ENCODE measurements around the gene NAALADL2.

The NAALADL2 gene

GRCh38 chr3:175310046-175310445 is 450.9 kb downstream of the NAALADL2 start:
- no peaks in the 10 kb centered on the region for H3K36me3 ChIP-seq (replicated peaks; ENCODE audit: low read depth, low read length)
- no peak overlapping the region for H2AFZ ChIP-seq (ENCODE audit: low read depth, low read length)

DNA sequence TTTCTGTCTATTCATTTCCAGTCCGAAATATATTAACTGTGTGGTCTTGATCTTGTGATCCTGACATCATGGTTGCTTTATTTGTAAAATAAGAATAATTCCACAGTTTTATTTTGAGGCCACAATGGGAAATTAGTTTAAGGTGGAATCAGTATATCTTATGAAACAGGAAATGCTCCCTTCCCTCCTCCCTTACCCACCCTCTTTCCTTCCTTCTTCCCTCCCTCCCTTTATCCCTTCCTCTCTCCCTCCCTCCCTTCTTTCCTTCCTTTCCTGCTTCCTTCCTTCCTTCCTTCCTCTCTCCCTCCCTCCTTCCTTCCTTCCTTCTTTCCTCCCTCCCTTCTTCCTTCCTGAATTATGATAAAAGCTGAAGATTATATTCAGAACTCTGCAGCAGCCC is 452.3 kb downstream of the NAALADL2 start:
- H3K27ac ChIP-seq (ENCODE audit: low read length), result no peak overlapping the region
- H3K4me1 ChIP-seq (ENCODE audit: low read length), result peaks cover 8% of the 10 kb centered on the region
- no peak overlapping the region for H3K9ac ChIP-seq (ENCODE audit: low read length)
- no peaks in the 10 kb centered on the region for H3K79me2 ChIP-seq (ENCODE audit: low read length)
- H3K27me3 ChIP-seq (ENCODE audit: low read depth, low read length), result no peaks in the 10 kb centered on the region
- H3K36me3 ChIP-seq (replicated peaks; ENCODE audit: low read depth, low read length), result no peaks in the 10 kb centered on the region
- no peak for TF ChIP-seq CTCF (IDR thresholded peaks at IDR 0.05; ENCODE audit: low read depth, low read length)
- no peak for TF ChIP-seq EZH2phosphoT487 (IDR thresholded peaks at IDR 0.05; ENCODE audit: low read depth)
- H3K4me2 ChIP-seq (ENCODE audit: low read length), result no peak overlapping the region
- H2AFZ ChIP-seq (ENCODE audit: low read depth, low read length), result no peak overlapping the region
- H4K20me1 ChIP-seq (ENCODE audit: insufficient read depth, low read length), result no peaks in the 10 kb centered on the region
- H3K9me3 ChIP-seq (ENCODE audit: insufficient read depth, low read length), result no peaks in the 10 kb centered on the region
- H3K4me3 ChIP-seq (ENCODE audit: low read length), result no peak overlapping the region

More at GRCh38 chr3:175310046-175310445, 450.9 kb downstream of the NAALADL2 start:
- Histone ChIP-seq H3K27me3 (ENCODE audit: low read depth, low read length) (no peaks in the 10 kb centered on the region), H4K20me1 (ENCODE audit: insufficient read depth, low read length) (no peaks in the 10 kb centered on the region), H3K4me3 (ENCODE audit: low read length) (no peak overlapping the region), H3K4me1 (ENCODE audit: low read length) (peaks cover 8% of the 10 kb centered on the region), H3K9ac (ENCODE audit: low read length) (no peak overlapping the region), H3K79me2 (ENCODE audit: low read length) (no peaks in the 10 kb centered on the region), H3K9me3 (ENCODE audit: insufficient read depth, low read length) (no peaks in the 10 kb centered on the region), H3K27ac (ENCODE audit: low read length) (no peak overlapping the region), H3K4me2 (ENCODE audit: low read length) (no peak overlapping the region)
- TF ChIP-seq CTCF (IDR thresholded peaks at IDR 0.05; ENCODE audit: low read depth, low read length) (no peak), EZH2phosphoT487 (IDR thresholded peaks at IDR 0.05; ENCODE audit: low read depth) (no peak)

DNA sequence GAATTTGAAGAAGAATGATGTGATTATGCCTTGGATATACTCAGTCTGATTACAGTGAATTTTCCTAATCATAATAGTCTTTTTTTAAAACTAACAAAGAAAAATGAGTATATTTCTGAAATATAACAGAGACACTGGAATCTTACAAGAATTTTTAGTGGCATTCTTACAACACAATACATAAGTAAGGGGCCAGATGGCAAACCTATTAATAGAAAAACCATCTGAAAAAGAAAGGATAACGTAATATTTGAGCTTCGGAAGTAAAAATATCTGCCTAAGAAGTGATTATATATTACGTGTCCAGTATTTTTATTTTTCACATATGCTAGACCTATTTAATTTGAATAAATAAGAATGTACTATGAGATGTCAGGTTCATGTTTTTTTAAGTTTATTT is 452.8 kb downstream of the NAALADL2 start:
- peaks cover 8% of the 10 kb centered on the region for H3K4me1 ChIP-seq (ENCODE audit: low read length)
- H3K4me2 ChIP-seq (ENCODE audit: low read length), result no peak overlapping the region
- no peaks in the 10 kb centered on the region for H3K79me2 ChIP-seq (ENCODE audit: low read length)
- H3K27me3 ChIP-seq (ENCODE audit: low read depth, low read length), result no peaks in the 10 kb centered on the region
- no peak overlapping the region for H2AFZ ChIP-seq (ENCODE audit: low read depth, low read length)
- no peaks in the 10 kb centered on the region for H4K20me1 ChIP-seq (ENCODE audit: insufficient read depth, low read length)
- H3K9ac ChIP-seq (ENCODE audit: low read length), result no peak overlapping the region
- TF ChIP-seq EZH2phosphoT487 (IDR thresholded peaks at IDR 0.05; ENCODE audit: low read depth) (no peak), CTCF (IDR thresholded peaks at IDR 0.05; ENCODE audit: low read depth, low read length) (no peak)
- H3K27ac ChIP-seq (ENCODE audit: low read length), result no peak overlapping the region
- H3K36me3 ChIP-seq (replicated peaks; ENCODE audit: low read depth, low read length), result no peaks in the 10 kb centered on the region
- no peaks in the 10 kb centered on the region for H3K9me3 ChIP-seq (ENCODE audit: insufficient read depth, low read length)
- H3K4me3 ChIP-seq (ENCODE audit: low read length), result no peak overlapping the region

DNA sequence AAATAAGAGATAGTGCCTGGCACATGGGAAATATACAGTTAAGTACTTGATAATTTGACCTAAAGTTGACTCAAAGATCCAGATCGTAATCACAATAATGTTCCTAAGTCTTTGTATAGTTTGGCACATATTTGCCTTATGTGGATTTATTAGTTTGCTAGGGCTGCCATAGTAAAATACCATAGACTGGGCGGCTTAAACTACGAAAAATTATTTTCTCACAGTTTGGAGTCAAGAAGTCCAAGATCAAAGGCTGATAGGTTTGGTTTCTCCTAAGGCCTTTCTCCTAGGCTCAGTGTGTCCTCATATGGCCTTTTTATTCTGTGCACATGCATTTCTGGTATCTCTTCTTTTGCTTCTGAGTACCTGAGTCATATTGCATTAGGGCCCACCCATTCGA is 453.7 kb downstream of the NAALADL2 start:
- H3K9me3 ChIP-seq (ENCODE audit: insufficient read depth, low read length), result no peaks in the 10 kb centered on the region
- H3K79me2 ChIP-seq (ENCODE audit: low read length), result no peaks in the 10 kb centered on the region
- H4K20me1 ChIP-seq (ENCODE audit: insufficient read depth, low read length), result no peaks in the 10 kb centered on the region
- TF ChIP-seq EZH2phosphoT487 (IDR thresholded peaks at IDR 0.05; ENCODE audit: low read depth), result no peak
- no peak for TF ChIP-seq CTCF (IDR thresholded peaks at IDR 0.05; ENCODE audit: low read depth, low read length)
- H3K4me2 ChIP-seq (ENCODE audit: low read length), result no peak overlapping the region
- H3K4me1 ChIP-seq (ENCODE audit: low read length), result peaks cover 3% of the 10 kb centered on the region
- H3K27ac ChIP-seq (ENCODE audit: low read length), result no peak overlapping the region
- H3K9ac ChIP-seq (ENCODE audit: low read length), result no peak overlapping the region
- H2AFZ ChIP-seq (ENCODE audit: low read depth, low read length), result no peak overlapping the region
- H3K27me3 ChIP-seq (ENCODE audit: low read depth, low read length), result no peaks in the 10 kb centered on the region
- no peaks in the 10 kb centered on the region for H3K36me3 ChIP-seq (replicated peaks; ENCODE audit: low read depth, low read length)
- no peak overlapping the region for H3K4me3 ChIP-seq (ENCODE audit: low read length)

Measured in OCI-LY3 (cell line).